Mammary epithelial cell (primary cell): ENCODE data around the gene PTGIS.

Source experiments
- EZH2 ChIP-seq: IDR thresholded peaks from 2 replicates; pipeline ENCODE4 v1.6.1; 2012; ENCODE audit warnings: low read length, inconsistent platforms, borderline replicate concordance
- TF ChIP-seq, protein P1 (sequence below), 2 donors: IDR thresholded peaks in 1 of 2; conservative IDR thresholded peaks in 1 of 2; 2 replicates each; pipeline ENCODE4 v1.5.1; 2011 to 2012; ENCODE audit warnings: inconsistent platforms in 2 of 2, low read length in 2 of 2, mild to moderate bottlenecking in 2 of 2, control low read depth in 1 of 2, low read depth in 1 of 2; ENCODE audit not compliant: insufficient read depth in 1 of 2; ENCODE audit errors: extremely low read depth in 1 of 2

DNA sequence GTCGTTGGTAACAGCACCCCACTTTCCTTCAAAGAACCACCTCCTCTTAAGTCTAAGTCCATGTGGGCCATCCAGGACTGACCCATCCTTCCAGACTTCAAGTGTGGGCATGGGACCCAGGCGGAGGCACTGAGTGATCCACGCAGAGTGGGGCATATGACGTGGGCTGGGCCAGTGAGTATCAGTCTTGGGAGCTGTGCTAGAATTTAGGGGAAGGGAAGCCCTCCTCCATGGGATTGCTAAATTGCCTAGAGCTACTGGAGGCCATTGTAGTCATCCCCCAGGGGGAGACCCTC lies 50.2 kb downstream of the PTGIS start:
- TF ChIP-seq, protein P1, sequence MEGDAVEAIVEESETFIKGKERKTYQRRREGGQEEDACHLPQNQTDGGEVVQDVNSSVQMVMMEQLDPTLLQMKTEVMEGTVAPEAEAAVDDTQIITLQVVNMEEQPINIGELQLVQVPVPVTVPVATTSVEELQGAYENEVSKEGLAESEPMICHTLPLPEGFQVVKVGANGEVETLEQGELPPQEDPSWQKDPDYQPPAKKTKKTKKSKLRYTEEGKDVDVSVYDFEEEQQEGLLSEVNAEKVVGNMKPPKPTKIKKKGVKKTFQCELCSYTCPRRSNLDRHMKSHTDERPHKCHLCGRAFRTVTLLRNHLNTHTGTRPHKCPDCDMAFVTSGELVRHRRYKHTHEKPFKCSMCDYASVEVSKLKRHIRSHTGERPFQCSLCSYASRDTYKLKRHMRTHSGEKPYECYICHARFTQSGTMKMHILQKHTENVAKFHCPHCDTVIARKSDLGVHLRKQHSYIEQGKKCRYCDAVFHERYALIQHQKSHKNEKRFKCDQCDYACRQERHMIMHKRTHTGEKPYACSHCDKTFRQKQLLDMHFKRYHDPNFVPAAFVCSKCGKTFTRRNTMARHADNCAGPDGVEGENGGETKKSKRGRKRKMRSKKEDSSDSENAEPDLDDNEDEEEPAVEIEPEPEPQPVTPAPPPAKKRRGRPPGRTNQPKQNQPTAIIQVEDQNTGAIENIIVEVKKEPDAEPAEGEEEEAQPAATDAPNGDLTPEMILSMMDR (conservative IDR thresholded peaks at IDR 0.05 in 1 of 2, IDR thresholded peaks at IDR 0.05 in 1 of 2; ENCODE audit: extremely low read depth in 1 of 2, insufficient read depth in 1 of 2, low read depth in 1 of 2, low read length in 2 of 2) = no peak
- TF ChIP-seq EZH2 = no peak
